Measurements from ENCODE around the gene ANKRD33.

DNA sequence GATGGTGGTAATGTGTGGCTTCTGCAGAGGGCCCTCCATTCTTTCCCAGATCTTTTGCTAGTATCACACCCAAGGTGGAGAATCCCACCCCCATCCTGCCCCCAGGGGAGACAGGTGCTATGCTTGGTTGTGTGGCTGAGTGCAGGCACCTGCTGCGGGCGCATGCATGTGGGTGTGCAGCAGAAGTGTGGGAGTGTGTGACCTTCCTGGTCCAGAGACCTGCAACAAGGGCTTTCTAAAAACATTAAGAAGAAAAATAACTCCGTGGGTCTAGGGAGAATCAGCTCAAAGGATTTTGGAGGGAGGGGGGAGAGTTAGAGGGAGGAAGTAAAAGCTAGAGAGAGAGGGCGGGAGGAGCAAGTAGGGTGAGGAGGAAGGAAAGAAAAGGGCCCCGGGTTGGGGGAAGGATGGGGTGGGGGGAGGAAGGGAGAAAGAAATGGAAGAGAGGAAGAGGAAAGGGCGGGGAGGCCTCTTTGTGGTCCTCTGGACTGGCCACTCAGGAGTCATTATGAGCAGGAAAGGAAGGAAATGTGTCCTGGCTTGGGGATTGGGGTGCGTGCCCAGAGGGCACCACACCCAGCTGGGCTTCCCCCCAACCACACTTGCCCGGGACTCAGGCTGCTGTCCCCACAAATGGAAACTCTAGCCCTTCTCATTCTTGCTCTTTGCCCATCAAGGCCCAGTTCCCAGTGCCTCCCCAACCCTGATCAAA, 36.3 kb upstream of the ANKRD33 start:
- TF ChIP-seq TAF1 (IDR thresholded peaks at IDR 0.05; ENCODE audit: low read depth, low read length) (no peak), POU2F2 (IDR thresholded peaks at IDR 0.05; ENCODE audit: low read depth, low read length) (no peak)

Data from GM12891 (cell line).